Right hindlimb (tissue), 1 donor: ENCODE measurements around the gene NANOS2.
"Not testable (repeated sequence)": the region's sequence is repeated elsewhere in the genome, so short reads cannot be mapped to it uniquely, and the experiment has no call there.

Experiments
- DNase-seq: peaks from one replicate; pipeline ENCODE4 v3.0.0-alpha.2; 2018

NANOS2 gene

DNA sequence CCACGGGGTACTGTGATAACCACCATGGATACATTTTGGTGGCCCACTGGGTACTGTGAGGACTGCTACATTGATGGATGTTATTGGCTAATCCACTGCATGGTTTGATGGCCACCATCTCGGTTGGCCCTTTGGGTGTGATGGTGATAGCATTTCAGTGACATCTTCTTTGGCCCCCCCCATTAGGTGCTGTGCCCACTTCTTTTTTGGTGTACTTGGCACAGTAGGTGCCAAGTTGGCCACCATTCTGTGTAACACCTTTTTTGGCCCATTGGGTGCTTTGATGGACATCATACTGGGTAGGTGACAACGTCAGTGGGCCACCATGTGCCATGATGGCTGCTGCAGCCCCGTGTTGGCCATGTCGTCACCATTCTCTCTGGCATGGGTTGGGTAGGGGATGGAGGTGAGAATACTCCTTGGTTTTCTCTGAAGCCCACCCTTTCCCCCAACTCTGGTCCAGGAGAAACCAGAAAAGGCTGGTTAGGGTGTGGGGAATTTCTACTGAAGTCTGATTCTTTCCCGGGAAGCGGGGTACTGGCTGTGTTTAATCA lies 41.3 kb downstream of the NANOS2 start:
- DNase-seq: no peak

DNA sequence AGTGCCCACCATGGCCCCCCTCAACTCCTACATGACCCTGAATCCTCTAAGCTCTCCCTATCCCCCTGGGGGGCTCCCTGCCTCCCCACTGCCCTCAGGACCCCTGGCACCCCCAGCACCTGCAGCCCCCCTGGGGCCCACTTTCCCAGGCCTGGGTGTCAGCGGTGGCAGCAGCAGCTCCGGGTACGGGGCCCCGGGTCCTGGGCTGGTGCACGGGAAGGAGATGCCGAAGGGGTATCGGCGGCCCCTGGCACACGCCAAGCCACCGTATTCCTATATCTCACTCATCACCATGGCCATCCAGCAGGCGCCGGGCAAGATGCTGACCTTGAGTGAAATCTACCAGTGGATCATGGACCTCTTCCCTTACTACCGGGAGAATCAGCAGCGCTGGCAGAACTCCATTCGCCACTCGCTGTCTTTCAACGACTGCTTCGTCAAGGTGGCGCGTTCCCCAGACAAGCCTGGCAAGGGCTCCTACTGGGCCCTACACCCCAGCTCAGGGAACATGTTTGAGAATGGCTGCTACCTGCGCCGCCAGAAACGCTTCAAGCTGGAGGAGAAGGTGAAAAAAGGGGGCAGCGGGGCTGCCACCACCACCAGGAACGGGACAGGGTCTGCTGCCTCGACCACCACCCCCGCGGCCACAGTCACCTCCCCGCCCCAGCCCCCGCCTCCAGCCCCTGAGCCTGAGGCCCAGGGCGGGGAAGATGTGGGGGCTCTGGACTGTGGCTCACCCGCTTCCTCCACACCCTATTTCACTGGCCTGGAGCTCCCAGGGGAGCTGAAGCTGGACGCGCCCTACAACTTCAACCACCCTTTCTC lies 42.3 kb downstream of the NANOS2 start:
- no peak for DNase-seq

DNA sequence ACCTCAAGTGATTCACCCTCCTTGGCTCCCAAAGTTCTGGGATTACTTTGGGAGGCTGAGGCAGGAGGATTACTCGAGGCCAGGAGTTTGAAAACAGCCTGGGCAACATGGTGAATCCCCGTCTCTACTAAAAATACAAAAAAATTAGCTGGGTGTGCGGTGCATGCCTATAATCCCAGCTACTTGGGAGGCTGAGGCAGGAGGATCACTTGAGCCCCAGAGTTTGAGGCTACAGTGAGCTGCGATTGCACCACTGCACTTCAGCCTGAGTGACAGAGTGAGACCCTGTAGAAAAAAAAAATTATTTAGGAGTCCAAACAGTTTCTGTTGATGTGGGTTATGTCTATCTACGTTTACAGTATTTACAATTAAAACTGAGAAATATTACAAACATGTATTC lies 43.8 kb downstream of the NANOS2 start:
- no peak for DNase-seq

DNA sequence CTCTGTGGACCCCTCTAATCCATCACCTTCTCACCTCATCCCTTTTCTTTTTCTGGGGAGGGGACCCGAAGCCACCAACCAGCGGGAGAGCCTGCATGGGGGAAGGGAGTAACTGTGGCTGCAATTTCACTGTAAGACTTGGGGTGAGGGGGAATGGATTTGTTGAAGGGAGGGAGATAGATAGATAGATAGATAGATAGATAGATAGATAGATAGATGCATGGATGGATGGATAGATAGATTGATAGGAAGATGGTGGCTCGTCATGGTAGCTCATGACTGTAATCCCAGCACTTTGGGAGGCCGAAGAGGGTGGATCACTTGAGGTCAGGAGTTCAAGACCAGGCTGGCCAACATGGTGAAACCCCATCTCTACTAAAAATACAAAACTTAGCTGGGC lies 47.3 kb downstream of the NANOS2 start:
- DNase-seq: not testable (repeated sequence)

DNA sequence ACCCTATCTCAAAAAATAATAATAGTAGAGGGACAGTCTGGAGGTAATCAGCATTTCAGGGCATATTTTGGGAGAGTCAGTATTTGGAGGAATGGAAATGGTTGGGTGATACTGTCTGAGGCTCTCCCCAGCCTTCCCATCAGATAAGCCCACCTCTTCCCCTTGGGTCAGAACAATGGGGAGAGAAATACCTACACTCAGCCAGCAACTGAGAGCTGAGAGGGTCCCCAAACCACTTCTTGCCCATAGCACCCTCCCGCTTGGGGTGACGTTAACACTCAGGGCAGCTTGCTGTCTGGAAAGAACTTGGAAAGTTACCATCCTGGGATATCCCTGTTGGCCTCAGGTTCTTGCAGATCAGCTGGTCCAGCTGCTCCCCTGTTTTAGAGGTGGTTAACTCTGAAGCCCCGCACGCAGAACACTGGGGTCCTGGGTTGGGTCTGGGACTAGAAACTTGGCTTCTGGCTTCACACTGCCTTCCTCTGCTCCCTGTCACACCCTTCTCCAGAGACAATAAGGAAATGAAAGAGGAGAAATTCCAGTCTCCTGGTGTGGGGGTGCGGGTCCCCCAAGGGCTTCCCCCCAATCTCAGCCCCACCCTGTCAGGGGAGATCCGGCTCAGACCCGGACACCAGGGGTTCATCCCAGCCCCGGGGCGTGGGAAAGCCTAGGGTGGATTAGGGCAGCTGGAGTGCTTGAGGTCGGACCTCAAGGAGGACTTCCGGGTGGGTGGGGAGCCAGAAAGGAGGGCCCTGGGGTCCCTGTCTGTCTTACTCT lies 48.0 kb downstream of the NANOS2 start:
- no peak for DNase-seq

DNA sequence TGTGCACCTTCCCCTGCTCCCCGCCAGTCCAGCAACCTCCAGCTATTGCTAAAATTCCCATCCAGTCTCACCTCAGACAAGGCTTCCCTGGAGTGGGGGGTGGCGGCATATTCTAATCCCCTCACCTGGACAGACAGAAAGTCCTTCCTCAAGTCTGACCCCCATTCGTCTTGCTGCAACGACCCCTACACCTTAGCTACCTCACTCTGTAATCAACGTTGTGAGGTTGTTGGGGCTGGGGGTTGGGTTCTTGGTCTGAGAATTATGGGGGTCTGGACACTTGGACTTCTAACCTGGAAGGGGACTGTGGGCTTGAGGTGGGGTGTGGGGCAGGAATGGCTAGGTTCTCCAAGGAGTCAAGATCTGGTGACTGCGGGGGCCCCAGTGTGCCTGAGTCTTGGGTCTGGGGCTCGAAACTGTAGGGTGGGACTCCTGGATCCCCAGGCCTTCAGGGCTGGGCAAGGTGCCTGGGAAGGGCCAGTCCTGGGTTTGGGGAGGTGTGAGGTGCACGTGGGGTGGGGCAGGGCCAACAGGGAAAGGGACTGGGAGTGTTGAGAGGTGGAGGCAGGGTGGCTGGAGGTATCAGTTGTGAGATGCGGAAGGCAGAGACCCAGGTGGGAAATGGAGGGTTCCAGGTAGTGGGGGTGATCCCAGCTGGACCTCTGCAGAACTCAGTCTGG lies 49.2 kb downstream of the NANOS2 start:
- DNase-seq: no peak

DNA sequence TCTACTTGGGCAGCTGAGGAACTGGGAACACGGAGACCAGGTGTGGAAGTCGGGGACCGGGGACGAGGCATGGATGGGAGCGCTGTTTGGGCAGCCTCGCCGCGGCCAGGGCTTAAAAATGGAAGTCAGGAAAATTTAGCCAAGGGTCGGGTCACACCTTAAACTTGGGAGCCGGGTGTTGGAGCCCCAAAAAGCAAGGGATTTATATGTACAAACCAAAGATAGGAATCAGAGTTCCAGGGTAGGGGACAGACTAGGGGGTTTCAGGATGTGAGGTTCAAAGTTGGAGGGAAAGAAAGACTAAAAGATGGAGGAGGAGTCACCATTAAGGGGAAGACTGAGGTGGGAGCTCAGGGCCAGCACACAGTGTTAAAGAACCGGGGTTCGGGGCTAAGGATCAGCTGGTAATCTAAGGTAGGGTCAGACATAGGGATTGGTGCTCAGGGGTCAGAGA lies 49.9 kb downstream of the NANOS2 start:
- DNase-seq: no peak

DNA sequence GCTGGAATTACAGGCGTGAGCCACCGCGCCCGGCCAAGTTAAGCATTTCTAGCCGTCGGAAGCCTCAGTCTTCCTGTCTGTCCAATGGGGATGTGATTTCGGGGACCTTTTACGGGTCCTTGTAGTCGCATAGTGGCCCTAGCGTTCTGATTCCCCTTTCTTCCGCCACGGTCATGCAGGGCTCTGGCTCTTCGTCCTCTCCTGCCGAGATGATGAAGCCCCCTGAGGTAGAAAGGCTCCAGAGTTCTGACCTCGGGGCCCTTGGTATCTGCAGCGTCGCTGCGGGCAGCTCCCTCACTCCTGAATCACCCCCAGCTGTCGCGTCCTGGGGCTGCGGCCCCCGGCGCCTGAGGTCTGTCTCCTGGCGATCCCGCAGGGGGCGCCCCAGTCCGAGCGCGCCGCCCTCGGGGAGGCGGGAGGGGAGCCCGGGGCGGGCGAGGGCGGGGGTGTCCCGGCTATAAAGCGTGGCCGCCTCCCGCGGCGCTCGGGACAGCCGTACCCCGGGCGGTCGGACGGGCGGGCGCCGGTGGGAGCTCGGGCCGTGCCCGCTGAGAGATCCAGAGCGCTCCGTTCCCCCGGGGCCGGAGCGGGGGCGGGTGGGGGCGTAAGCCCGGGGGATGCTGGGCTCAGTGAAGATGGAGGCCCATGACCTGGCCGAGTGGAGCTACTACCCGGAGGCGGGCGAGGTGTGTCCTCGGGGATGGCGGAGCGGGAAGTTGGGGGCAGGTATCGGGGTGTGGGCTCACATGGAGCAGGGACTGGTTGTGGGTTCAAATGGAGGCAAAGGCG lies 50.5 kb downstream of the NANOS2 start, which contains the start of gene FOXA3:
Gene FOXA3 (plus strand): TSS at position 487 of the 789 bp plus-strand sequence. CDS start 131 bp downstream, at position 618.
- peak; percentile 45 for DNase-seq

DNA sequence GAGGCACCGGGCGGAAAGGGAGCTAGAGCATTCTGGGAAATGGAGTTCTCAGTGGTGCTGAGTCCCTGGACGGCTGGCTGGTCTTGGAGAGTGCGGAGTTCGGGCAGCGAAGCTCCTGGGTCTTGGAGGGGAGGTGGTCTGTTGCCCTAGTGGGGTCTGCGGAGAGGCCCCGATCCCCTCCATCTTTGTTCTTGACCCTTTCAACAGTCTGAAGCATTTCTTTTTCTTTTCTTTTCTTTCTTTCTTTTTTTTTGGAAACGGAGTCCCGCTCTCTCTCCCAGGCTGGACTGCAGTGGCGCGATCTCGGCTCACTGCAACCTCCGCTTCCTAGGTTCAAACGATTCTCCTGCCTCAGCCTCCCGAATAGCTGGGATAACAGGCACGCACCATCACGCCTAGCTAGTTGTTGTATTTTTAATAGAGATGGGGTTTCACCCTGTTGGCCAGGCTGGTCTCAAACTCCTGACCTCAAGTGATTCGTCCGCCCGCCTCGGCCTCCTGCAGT lies 51.2 kb downstream of the NANOS2 start:
- no peak for DNase-seq
